Measurements from ENCODE around the gene HOXD11. TPM values are rescaled to one million over a fixed set of nuclear protein-coding genes. Genes with fewer than 3 reads are reported as not detected.

Gene HOXD11
- total RNA-seq, 1 donor from 2014 or later: 16.3 TPM

- DNase-seq (ENCODE audit: low read depth): no peak
- Histone ChIP-seq H3K4me3 (ENCODE audit: low read depth, low read length) (peak overlapping the region; percentile 59), H3K36me3 (ENCODE audit: control insufficient read depth, insufficient read depth, low read length) (peaks cover 3% of the 10 kb centered on the region), H3K27me3 (ENCODE audit: control insufficient read depth, insufficient read depth, low read length) (no peaks in the 10 kb centered on the region)
- TF ChIP-seq CTCF (IDR thresholded peaks at IDR 0.05; ENCODE audit: insufficient read depth, low read length, poor library complexity, severe bottlenecking): no peak
Observed at GRCh38 chr2:176150584-176151441, 43.7 kb downstream of the HOXD11 start.

- H3K4me3 ChIP-seq (ENCODE audit: low read depth, low read length): peak within 1 kb of the TSS; percentile 59
- no peaks in the 10 kb centered on the region for H3K27me3 ChIP-seq (ENCODE audit: control insufficient read depth, insufficient read depth, low read length)
- no peak for TF ChIP-seq CTCF (IDR thresholded peaks at IDR 0.05; ENCODE audit: insufficient read depth, low read length, poor library complexity, severe bottlenecking)
- H3K36me3 ChIP-seq (ENCODE audit: control insufficient read depth, insufficient read depth, low read length): peaks cover 3% of the 10 kb centered on the region
- no peak for DNase-seq (ENCODE audit: low read depth)
Observed at GRCh38 chr2:176151442-176152287, 44.6 kb downstream of the HOXD11 start, which contains the start of gene HOXD4. HOXD4 (plus strand) TSS chr2:176151550; CDS start chr2:176151634, 84 bp downstream.

- Histone ChIP-seq H3K4me3 (ENCODE audit: low read depth, low read length) (peak overlapping the region; percentile 59), H3K27me3 (ENCODE audit: control insufficient read depth, insufficient read depth, low read length) (no peaks in the 10 kb centered on the region), H3K36me3 (ENCODE audit: control insufficient read depth, insufficient read depth, low read length) (peaks cover 3% of the 10 kb centered on the region)
- no peak for TF ChIP-seq CTCF (IDR thresholded peaks at IDR 0.05; ENCODE audit: insufficient read depth, low read length, poor library complexity, severe bottlenecking)
- no peak for DNase-seq (ENCODE audit: low read depth)
Observed at GRCh38 chr2:176152350-176153181, 45.5 kb downstream of the HOXD11 start.

- H3K27me3 ChIP-seq (ENCODE audit: control insufficient read depth, insufficient read depth, low read length): no peaks in the 10 kb centered on the region
- DNase-seq (ENCODE audit: low read depth): no peak
- peak overlapping the region; percentile 59 for H3K4me3 ChIP-seq (ENCODE audit: low read depth, low read length)
- TF ChIP-seq CTCF (IDR thresholded peaks at IDR 0.05; ENCODE audit: insufficient read depth, low read length, poor library complexity, severe bottlenecking): no peak
- peaks cover 2% of the 10 kb centered on the region for H3K36me3 ChIP-seq (ENCODE audit: control insufficient read depth, insufficient read depth, low read length)
Observed at GRCh38 chr2:176154576-176155252, 47.6 kb downstream of the HOXD11 start.
